ENCODE results near the gene TMEM134.

DNA sequence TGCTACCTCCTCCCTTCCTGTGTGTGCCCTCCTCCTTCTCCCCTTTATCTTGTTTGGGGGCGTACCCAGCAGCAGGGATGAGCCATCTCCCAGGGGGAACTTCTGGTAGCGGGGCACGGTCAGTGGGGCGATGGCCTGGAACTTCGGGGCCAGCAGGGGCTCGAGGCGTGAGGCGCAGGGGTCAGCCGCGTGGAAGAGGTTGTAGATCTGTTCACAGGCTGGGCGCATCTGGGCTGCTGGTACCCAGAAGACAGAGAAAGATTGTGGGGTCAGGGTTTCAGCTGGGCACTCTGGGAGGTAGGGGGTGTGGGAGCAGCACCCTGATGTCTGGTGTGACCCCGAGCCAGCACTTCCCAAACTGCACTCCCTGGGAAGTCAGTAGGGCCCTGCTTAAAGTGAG, 27.1 kb upstream of the TMEM134 start:
- TF ChIP-seq JUND (IDR thresholded peaks at IDR 0.05): no peak
- no peak for TF ChIP-seq GABPA (IDR thresholded peaks at IDR 0.05 in 1 of 2, conservative IDR thresholded peaks at IDR 0.05 in 1 of 2)
- TF ChIP-seq, protein P1, sequence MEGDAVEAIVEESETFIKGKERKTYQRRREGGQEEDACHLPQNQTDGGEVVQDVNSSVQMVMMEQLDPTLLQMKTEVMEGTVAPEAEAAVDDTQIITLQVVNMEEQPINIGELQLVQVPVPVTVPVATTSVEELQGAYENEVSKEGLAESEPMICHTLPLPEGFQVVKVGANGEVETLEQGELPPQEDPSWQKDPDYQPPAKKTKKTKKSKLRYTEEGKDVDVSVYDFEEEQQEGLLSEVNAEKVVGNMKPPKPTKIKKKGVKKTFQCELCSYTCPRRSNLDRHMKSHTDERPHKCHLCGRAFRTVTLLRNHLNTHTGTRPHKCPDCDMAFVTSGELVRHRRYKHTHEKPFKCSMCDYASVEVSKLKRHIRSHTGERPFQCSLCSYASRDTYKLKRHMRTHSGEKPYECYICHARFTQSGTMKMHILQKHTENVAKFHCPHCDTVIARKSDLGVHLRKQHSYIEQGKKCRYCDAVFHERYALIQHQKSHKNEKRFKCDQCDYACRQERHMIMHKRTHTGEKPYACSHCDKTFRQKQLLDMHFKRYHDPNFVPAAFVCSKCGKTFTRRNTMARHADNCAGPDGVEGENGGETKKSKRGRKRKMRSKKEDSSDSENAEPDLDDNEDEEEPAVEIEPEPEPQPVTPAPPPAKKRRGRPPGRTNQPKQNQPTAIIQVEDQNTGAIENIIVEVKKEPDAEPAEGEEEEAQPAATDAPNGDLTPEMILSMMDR (IDR thresholded peaks at IDR 0.05; ENCODE audit: low read depth, low read length, missing input control): no peak
- no peak for TF ChIP-seq HNF4G (IDR thresholded peaks at IDR 0.05)
- TF ChIP-seq TAF1 (conservative IDR thresholded peaks at IDR 0.05): no peak
- TF ChIP-seq, protein P2, sequence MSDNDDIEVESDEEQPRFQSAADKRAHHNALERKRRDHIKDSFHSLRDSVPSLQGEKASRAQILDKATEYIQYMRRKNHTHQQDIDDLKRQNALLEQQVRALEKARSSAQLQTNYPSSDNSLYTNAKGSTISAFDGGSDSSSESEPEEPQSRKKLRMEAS (IDR thresholded peaks at IDR 0.05): no peak
- TF ChIP-seq YY1 (IDR thresholded peaks at IDR 0.05): no peak
- no peak for TF ChIP-seq FOXA1 (IDR thresholded peaks at IDR 0.05)
- TF ChIP-seq, protein P3, sequence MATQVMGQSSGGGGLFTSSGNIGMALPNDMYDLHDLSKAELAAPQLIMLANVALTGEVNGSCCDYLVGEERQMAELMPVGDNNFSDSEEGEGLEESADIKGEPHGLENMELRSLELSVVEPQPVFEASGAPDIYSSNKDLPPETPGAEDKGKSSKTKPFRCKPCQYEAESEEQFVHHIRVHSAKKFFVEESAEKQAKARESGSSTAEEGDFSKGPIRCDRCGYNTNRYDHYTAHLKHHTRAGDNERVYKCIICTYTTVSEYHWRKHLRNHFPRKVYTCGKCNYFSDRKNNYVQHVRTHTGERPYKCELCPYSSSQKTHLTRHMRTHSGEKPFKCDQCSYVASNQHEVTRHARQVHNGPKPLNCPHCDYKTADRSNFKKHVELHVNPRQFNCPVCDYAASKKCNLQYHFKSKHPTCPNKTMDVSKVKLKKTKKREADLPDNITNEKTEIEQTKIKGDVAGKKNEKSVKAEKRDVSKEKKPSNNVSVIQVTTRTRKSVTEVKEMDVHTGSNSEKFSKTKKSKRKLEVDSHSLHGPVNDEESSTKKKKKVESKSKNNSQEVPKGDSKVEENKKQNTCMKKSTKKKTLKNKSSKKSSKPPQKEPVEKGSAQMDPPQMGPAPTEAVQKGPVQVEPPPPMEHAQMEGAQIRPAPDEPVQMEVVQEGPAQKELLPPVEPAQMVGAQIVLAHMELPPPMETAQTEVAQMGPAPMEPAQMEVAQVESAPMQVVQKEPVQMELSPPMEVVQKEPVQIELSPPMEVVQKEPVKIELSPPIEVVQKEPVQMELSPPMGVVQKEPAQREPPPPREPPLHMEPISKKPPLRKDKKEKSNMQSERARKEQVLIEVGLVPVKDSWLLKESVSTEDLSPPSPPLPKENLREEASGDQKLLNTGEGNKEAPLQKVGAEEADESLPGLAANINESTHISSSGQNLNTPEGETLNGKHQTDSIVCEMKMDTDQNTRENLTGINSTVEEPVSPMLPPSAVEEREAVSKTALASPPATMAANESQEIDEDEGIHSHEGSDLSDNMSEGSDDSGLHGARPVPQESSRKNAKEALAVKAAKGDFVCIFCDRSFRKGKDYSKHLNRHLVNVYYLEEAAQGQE (IDR thresholded peaks at IDR 0.05): no peak
